K562 (cell line): ENCODE results near the gene DDX23. TPM values are rescaled to one million over a fixed set of nuclear protein-coding genes. Genes with fewer than 3 reads are reported as not detected.
A peak's percentile ranks its signal among the peaks of the same experiment; 100 is the strongest.

ENCODE experiments used
- BRF2 ChIP-seq: IDR thresholded peaks from 3 replicates; pipeline ENCODE4 v1.6.1; 2011; ENCODE audit warnings: borderline replicate concordance, mild to moderate bottlenecking; ENCODE audit not compliant: insufficient read length, insufficient read depth
- DACH1 ChIP-seq: fragments of 450-650 bp; IDR thresholded peaks from 2 replicates; pipeline ENCODE4 v1.6.1; 2018; ENCODE audit not compliant: partially characterized antibody
- E2F3 ChIP-seq: fragments of 250-450 bp; sonication (Bioruptor Pico); IDR thresholded peaks from 2 replicates; pipeline ENCODE4 v1.4.0; 2020; ENCODE audit warnings: mild to moderate bottlenecking
- EHMT2 ChIP-seq: fragments of 450-650 bp; IDR thresholded peaks from 2 replicates; pipeline ENCODE4 v1.6.1; 2018; ENCODE audit warnings: antibody characterized with exemption
- ETS1 ChIP-seq: conservative IDR thresholded peaks from 2 replicates; pipeline ENCODE4 v1.6.1; 2011; ENCODE audit warnings: low read depth, mild to moderate bottlenecking, low read length; ENCODE audit not compliant: control insufficient read depth
- FOXP1 ChIP-seq: sonication (generic); formaldehyde crosslinking; IDR thresholded peaks from 2 replicates; pipeline ENCODE4 v1.8.0; 2022; ENCODE audit warnings: mild to moderate bottlenecking, missing genetic modification reagents
- KLF10 ChIP-seq: fragments of 250-450 bp; sonication (Bioruptor Pico); IDR thresholded peaks from 2 replicates; pipeline ENCODE4 v1.6.1; 2021; ENCODE audit warnings: matching md5 sums
- NR2C2 ChIP-seq, 2 experiments: fragments of 200-800 bp in 1 of 2; sonication (Bioruptor generic) in 1 of 2; sonication (generic) in 1 of 2; formaldehyde crosslinking in 1 of 2; IDR thresholded peaks; 2 replicates each; pipeline versions ENCODE4 v1.6.1 to v1.8.0; 2016 to 2022; ENCODE audit warnings: mild to moderate bottlenecking in 1 of 2, missing compliant biosample characterization in 1 of 2, missing genetic modification characterization in 1 of 2, missing genetic modification reagents in 1 of 2
- RBFOX2 ChIP-seq: fragments of 200-400 bp; formaldehyde crosslinking; IDR thresholded peaks from 2 replicates; pipeline ENCODE4 v1.6.1; 2017; ENCODE audit warnings: low read depth, mild to moderate bottlenecking, low read length, moderate library complexity
- SAFB2 ChIP-seq: fragments of 200-400 bp; formaldehyde crosslinking; IDR thresholded peaks from 2 replicates; pipeline ENCODE4 v1.6.1; 2018; ENCODE audit warnings: borderline replicate concordance, low read length, low read depth, moderate library complexity; ENCODE audit not compliant: severe bottlenecking
- SP1 ChIP-seq: sonication (generic); formaldehyde crosslinking; IDR thresholded peaks from 2 replicates; pipeline ENCODE4 v1.8.1; 2022; ENCODE audit warnings: mild to moderate bottlenecking, missing genetic modification reagents
- ZNF583 ChIP-seq: fragments of 250-450 bp; sonication (Bioruptor Pico); IDR thresholded peaks from 2 replicates; pipeline ENCODE4 v1.4.0; 2020
- polyA plus RNA-seq, 8 experiments: library from polyadenylated mRNA; depleted of rRNA in 4 of 8; stranded (reverse) in 5 of 8; unstranded in 3 of 8; fragments of >200 nt; fragmentation: Nextera tagmentation in 2 of 8; fragmentation: Illumina TruSeq in 1 of 8; extraction: Ambion mirVana in 2 of 8; extraction: Trizol in 1 of 8; gene quantifications; 2 replicates each; pipeline versions ENCODE4 v1.2.1 to v1.2.3, GENCODE V29; 2011 to 2014; ENCODE audit warnings: inconsistent platforms in 1 of 8, missing spikeins in 1 of 8
- total RNA-seq, 7 experiments: library from RNA; depleted of rRNA in 6 of 7; stranded (reverse); fragments of >200 nt in 6 of 7; fragmentation: Illumina TruSeq in 2 of 7; extraction: Trizol in 2 of 7; gene quantifications; 2 replicates each; pipeline versions ENCODE4 v1.2.1 to v1.2.3, GENCODE V29; 2011 to 2021; ENCODE audit warnings: low replicate concordance in 1 of 7
- TF ChIP-seq, protein P1 (sequence below), 2 experiments: fragments of 450-650 bp; IDR thresholded peaks; 2 replicates each; pipeline ENCODE4 v1.6.1; 2016
- TF ChIP-seq, protein P2 (sequence below): sonication (generic); formaldehyde crosslinking; IDR thresholded peaks from 2 replicates; pipeline ENCODE4 v1.8.1; 2023; ENCODE audit warnings: mild to moderate bottlenecking, missing genetic modification reagents
- TF ChIP-seq, protein P3 (sequence below): fragments of 250-450 bp; sonication (Bioruptor Pico); IDR thresholded peaks from 2 replicates; pipeline ENCODE4 v1.9.0; 2021; ENCODE audit warnings: mild to moderate bottlenecking, inconsistent platforms

DDX23 gene
- total and polyA plus RNA-seq, 9 of the 15 experiments (the other 6 are each of a cell fraction or from before 2014, with no cell fraction given): 32.4 to 138 (median 104) TPM

DNA sequence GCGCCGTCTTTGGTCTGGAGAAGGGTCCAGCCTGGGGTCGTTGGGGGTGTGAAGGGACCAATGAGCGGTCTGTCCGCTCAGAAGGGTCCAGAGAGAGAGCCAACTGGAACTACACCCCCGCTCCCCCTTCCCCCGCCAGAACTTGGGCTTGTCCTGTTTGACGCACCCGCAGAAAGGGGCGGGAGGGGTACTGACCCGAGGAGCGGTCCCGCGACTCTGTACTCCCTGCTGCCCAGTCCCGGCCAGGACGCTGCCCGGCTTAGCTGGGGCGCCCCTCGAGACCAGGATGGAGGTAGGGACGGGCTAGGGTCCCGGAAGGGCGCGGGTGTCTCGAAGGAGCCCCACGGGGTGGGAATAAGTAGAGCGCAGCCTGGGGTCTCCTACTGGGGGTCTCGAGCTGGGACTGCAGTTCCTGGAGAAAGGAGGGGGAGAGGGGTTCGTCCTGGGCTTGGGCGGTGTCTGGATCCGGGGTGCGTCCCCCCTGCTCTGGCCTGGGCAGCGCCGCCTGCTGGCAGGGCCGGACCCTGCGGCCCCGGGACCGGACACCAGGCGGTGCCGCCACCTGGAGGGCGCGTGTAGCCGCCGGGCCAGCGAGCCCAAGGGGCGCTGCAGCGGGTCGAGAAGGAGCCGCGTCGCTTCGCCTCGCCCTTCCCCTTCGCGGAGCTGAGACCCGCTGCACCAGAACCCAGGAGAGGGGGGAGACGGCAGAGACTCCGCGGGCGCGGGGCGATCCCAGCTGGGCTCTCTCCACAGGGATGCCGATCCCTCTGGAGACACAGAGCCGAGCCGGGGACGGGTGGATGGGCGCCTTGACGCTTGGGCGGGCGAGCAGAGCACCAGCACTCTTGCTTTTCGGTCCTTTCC lies 37.5 kb downstream of the DDX23 start (continued):
- TF ChIP-seq, protein P1, sequence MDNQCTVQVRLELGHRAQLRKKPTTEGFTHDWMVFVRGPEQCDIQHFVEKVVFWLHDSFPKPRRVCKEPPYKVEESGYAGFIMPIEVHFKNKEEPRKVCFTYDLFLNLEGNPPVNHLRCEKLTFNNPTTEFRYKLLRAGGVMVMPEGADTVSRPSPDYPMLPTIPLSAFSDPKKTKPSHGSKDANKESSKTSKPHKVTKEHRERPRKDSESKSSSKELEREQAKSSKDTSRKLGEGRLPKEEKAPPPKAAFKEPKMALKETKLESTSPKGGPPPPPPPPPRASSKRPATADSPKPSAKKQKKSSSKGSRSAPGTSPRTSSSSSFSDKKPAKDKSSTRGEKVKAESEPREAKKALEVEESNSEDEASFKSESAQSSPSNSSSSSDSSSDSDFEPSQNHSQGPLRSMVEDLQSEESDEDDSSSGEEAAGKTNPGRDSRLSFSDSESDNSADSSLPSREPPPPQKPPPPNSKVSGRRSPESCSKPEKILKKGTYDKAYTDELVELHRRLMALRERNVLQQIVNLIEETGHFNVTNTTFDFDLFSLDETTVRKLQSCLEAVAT (IDR thresholded peaks at IDR 0.05): peak; percentile 26 to 67; a peak in 1 of 4 replicates
- TF ChIP-seq FOXP1 (CRISPR knock-in tag) (peak; percentile 83; the same call in 1 of the 2 replicates), ZNF583 (CRISPR knock-in tag) (no peak), SP1 (CRISPR knock-in tag) (peak; percentile 78), DACH1 (peak; percentile 54), E2F3 (CRISPR knock-in tag) (no peak; the same call in 1 of the 2 replicates), ETS1 (peak; percentile 79), RBFOX2 (peak; percentile 78), SAFB2 (no peak), EHMT2 (no peak), NR2C2 (CRISPR knock-in tag; IDR thresholded peaks at IDR 0.05) (peak; percentile 48), NR2C2 (tag; IDR thresholded peaks at IDR 0.05) (0 out of 2 replicates have a peak, but pooled peaks have one; percentile 18), BRF2 (no peak), KLF10 (no peak)
- TF ChIP-seq, protein P2, sequence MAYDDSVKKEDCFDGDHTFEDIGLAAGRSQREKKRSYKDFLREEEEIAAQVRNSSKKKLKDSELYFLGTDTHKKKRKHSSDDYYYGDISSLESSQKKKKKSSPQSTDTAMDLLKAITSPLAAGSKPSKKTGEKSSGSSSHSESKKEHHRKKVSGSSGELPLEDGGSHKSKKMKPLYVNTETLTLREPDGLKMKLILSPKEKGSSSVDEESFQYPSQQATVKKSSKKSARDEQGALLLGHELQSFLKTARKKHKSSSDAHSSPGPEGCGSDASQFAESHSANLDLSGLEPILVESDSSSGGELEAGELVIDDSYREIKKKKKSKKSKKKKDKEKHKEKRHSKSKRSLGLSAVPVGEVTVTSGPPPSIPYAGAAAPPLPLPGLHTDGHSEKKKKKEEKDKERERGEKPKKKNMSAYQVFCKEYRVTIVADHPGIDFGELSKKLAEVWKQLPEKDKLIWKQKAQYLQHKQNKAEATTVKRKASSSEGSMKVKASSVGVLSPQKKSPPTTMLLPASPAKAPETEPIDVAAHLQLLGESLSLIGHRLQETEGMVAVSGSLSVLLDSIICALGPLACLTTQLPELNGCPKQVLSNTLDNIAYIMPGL (CRISPR knock-in tag): peak; percentile 97; the same call in 1 of the 2 replicates
- TF ChIP-seq, protein P3, sequence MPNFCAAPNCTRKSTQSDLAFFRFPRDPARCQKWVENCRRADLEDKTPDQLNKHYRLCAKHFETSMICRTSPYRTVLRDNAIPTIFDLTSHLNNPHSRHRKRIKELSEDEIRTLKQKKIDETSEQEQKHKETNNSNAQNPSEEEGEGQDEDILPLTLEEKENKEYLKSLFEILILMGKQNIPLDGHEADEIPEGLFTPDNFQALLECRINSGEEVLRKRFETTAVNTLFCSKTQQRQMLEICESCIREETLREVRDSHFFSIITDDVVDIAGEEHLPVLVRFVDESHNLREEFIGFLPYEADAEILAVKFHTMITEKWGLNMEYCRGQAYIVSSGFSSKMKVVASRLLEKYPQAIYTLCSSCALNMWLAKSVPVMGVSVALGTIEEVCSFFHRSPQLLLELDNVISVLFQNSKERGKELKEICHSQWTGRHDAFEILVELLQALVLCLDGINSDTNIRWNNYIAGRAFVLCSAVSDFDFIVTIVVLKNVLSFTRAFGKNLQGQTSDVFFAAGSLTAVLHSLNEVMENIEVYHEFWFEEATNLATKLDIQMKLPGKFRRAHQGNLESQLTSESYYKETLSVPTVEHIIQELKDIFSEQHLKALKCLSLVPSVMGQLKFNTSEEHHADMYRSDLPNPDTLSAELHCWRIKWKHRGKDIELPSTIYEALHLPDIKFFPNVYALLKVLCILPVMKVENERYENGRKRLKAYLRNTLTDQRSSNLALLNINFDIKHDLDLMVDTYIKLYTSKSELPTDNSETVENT: 0 out of 2 replicates have a peak, but pooled peaks have one; percentile 36
